Anterior cingulate cortex (tissue), 58 donors: ENCODE data around the gene HRH1.

Experiments used
- DNase-seq, 58 donors: peaks; one replicate each; lab custom pipeline; 2025; lab: John Stamatoyannopoulos, UW

Gene HRH1

DNA sequence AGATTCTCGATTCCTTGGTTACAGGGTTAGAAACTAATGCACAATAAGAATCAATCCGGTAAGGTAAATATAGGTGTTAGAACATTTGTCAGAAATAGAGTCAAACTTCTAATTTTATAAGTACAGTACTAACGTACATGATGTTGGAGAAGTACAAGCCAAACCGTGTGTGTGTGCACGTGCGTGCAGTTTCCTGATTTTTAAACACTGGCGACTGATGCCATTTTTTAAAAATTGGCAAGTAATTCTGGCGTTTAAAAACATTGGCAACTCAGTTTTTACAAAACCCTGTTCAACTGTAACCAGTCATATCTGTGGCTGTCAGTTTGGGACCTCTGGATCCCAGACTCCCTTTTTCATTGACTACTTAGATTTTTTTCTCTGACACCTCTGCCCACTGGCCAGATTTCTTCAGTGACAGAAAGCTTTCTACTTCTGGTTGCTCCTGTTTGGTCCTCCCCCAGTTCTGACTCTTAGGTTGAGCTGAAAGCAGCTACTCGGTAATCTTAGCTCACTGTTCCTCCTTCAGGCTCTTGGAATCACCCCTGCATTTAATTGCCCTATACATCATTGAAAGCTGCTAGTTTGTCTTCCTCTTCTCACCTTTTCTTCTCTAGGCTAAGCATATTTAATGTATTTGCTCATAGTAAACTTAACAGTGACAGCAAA lies 118.7 kb downstream of the HRH1 start:
- DNase-seq: no peak

DNA sequence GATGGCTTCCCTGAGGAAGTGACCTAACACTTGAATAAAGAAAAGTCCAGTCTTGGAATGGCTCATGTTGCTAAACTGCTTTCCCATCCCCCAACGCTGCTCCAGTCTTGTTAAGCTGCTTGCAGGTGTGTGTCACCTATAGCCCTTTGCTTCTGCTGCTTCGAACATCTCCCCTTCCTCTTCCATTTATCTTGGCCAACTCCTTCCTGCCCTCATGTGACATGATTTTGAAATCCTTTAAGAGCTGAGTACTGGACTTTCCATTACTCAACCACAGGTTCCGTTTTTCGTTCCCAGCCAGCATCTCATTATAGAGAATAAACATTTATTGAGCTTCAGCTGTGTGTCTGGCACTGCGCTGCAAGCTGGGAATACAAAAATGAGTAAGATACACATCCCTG lies 119.6 kb downstream of the HRH1 start:
- peak in 3 of 58 donors; percentile 8 to 32 (median 15) for DNase-seq

DNA sequence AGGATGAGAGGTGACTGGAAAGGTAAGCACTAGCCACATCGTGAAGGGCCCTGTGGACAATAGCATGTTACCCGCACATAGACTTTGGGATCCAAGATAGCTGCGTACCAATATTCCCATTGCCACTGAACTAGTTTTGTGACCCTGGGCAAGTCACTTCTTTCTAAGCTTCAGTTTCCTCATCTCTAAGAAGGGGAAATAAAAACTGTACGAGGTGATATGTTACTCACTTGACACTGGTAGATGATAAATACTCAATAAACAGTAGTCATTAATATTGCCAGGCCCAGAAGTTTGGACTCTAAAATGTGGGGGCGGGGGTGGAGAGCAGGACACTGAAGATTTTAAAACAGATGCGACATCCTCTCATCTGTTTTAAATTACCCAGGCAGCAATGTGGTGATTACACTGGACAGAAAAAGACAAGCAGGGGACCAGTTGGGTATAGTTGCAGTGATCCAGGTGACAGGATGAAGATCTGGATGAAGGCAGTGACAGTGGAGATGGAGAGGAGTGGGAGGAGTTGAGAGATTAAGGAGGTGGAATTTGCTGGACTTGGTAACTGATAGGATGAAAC lies 120.4 kb downstream of the HRH1 start:
- DNase-seq: no peak

DNA sequence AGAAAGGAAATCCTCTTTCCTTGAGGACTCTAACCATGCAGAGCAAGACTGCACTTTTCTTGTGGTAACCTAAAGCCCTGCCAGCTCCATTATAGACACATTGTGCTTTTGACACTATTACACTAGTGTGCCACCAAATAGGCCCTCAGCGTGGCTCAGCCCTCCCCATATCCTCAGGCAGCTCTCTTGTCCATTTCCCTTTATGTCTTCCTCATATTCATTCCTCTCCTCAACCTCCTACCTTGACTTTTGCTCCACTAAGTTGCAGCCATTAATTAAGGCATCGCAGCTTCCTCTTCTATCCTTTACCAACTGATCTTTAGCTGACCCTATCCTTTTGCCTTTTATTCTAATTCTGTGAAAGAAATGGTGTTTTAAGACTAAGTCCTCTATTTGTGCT lies 121.6 kb downstream of the HRH1 start:
- no peak for DNase-seq

DNA sequence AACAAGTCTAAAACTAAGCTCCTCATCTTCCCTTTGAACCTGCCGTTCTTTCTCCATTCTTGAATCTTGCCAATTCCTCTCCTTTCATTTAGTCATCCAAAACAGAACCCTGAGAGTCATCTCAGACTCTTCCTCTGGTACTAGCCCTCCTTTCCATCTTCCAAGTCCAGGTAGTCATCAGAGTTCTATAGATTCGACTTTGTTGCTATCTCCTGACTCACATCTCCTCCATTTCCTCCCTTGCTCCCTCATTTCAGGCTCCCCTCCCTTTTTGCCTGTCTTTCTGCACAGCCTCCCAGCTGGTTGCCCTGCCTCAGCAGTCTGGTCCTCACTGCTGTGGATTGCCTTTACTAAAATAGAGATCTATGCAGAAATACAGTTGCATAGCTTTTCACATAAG lies 122.6 kb downstream of the HRH1 start:
- DNase-seq: peak in 1 of 58 donors; percentile 4

DNA sequence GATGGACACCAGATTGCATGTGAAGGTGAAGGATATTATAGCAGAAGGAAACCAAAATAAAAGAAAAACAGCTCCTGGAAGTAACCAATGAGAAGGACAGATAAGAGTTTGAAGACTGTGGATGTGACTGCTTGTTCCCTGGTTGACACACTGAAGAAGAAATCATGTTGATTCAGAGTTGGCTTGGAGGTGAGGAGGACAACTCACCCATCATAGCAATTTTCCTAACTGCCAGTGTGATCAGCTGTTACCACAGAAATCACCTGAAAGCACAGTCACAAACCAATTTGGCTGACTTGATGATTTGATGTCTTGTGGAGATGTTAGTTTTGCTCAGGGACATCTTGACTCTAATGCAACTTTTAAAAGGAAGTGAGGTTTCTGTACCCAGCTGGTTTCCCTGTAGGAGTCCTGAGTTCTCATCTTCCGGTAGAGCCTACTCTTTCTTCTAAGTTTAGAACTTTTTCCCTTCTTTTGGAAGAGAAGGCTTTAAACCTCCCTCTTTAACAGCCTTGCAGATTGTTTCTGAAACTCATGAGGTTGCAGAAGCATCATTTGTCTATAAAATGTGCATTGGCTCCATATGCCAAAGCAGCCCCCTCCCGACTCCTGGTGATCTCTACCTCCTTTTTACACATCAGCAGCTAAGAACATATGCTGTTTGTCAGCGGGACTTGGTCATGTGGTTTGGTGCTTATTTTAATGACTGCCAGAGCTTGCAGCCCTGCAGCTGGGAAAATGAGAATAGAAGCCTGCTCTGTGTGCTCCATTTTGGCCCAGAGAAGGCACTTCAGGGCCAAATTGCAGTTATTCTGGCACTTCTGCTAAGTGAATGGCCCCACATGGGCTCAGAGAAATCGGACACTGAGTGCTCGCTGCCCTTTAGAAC lies 128.2 kb downstream of the HRH1 start:
- DNase-seq: peak in 57 of 58 donors; percentile 9 to 96 (median 78)

DNA sequence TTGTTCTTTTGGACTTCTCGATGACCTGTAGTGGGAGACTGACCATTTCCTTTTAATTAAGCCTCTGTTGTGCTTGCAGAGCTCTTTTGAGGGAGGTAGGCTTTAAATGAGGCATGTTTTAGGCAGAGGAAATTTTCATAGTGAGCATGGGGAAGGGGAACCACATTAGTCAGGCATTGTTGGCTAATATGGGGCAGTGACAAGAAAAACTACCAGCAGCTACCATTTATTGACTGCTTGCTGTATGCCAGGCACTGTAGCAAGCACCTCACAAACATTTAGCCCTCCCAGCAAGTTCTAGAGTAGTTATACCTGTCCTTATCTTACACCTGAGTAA lies 128.8 kb downstream of the HRH1 start:
- no peak for DNase-seq

DNA sequence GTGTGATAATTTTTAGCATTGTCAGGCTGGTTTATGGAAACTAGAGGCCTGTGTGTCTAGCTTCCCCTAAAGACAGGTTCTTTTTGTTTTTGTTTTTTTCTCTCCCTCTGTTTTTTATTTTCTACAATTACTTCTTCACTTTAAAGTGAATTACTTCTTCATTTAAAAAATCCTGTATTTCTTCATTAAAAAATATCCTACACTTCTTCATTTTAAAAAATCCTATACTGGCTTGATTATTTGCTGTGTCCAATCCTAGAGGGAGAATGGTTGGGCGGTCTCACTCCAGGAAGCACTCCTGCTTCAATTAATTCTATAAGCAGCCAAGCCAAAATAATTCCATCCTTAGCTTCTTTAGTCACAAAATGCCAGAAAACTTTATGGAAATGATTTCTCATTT lies 129.7 kb downstream of the HRH1 start:
- no peak for DNase-seq

DNA sequence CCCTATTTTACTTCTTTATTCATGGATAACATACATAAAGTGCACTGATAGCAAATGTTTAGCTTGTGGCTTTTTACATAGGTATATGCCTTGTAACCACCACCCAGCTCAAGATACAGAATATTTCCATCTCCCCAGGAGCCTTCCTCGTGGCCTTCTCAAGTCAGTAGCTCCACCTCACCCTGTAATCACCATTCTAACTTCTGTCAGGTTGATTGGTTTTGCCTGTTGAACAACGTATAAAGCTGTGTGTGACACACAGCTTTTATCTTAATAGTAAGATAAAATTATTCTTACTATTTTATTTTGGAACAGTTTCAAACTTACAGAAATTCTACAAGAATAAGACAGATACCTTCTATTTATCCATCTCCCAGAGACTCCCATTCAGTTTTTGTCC lies 131.2 kb downstream of the HRH1 start:
- DNase-seq: no peak

DNA sequence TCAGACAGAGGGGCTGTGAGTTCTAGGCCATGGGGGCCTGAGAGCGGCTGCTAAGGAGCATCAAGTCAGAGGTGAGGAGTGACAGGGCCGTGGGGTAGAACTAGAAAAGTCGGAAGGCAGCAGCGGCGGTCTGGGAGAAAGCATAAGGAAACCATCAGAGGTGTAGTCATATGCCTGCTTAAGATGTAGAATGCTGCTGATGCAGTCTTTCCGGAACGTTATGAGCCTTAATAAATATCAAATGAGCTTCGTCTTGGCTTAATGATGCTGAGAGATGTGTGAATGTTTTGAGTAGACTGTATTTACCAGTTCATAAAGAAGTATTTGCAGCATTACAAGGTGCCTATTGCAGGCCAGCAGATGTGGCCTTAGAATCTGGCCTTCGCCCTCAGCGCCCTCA lies 133.1 kb downstream of the HRH1 start:
- no peak for DNase-seq

DNA sequence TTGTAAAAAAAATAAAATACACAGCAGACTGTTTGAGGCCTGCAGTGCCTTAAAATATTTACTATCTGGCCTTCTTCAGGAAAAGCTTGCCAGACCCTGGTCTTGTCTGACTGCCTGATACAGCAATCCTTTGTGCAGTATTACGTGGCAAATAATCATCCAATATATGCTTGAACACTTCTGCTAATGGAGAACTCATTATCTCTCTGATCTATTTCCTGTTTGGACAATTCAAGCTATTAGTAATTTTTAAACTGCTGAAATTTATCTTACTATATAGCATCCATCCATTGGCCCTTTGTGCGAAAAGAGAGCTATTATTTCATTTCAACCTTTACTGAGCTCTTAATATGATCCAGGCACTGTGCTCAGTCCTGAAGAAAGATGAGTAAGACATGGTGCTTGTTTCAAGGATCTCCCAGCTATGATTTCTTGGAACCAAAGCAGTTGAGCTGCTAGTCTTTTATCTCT lies 133.8 kb downstream of the HRH1 start:
- no peak for DNase-seq

DNA sequence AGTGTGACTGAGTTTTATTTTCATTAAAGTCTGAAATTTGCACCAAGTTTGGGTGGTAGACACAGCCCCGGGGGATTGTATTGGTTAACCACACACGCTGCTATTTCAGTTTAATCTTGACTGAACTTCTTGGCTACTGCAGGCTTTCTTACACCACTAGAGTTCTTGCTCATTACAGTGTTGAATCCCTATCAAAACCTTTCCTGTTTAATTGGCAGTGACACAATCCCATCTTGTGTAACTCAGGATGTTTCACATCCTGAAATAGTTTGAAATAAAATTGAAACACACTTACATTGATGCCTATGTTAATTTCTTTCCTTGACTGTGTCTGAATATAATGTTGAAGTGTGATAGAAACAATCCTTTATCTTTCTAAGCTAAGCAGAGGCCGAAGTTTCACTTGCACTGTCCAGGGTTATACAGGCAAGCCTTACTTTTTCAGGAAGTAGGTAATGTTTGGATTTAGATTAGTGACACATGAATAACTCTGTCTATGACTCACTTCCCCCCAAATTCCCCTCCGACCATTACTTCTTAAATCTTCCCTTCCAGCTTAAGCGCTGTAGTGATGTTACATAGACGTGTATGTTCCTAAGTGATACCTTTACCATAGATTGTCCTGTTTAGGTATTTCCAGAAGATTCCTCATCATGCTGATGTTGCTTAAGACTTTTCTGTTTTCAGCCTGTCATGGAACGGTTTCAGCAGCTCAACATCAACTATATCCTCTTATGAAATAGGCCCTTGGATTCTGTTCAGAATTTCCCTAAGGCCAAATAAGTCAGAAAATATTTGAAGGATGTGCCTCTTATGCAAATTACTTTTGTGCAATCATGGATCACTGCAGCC lies 134.7 kb downstream of the HRH1 start:
- peak in 1 of 58 donors; percentile 13 for DNase-seq

DNA sequence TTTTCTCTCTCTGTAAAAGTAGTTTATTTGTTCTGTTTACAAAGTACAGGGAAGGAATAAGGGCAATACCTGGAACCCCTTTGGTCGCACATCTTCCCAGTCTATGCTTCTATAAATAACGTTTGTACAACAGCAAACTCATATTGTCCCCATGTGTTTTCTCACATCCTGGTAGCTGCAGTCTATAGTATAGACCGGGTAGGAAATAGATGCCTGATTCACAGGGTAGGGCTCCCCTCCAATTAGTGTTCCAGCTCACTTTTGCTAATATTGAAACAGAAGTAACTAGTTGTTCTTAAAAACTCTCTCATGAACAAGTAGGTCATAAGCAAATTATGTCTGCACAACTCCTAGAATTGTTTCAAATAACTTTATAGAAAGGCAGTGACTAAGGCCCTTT lies 135.6 kb downstream of the HRH1 start:
- no peak for DNase-seq

DNA sequence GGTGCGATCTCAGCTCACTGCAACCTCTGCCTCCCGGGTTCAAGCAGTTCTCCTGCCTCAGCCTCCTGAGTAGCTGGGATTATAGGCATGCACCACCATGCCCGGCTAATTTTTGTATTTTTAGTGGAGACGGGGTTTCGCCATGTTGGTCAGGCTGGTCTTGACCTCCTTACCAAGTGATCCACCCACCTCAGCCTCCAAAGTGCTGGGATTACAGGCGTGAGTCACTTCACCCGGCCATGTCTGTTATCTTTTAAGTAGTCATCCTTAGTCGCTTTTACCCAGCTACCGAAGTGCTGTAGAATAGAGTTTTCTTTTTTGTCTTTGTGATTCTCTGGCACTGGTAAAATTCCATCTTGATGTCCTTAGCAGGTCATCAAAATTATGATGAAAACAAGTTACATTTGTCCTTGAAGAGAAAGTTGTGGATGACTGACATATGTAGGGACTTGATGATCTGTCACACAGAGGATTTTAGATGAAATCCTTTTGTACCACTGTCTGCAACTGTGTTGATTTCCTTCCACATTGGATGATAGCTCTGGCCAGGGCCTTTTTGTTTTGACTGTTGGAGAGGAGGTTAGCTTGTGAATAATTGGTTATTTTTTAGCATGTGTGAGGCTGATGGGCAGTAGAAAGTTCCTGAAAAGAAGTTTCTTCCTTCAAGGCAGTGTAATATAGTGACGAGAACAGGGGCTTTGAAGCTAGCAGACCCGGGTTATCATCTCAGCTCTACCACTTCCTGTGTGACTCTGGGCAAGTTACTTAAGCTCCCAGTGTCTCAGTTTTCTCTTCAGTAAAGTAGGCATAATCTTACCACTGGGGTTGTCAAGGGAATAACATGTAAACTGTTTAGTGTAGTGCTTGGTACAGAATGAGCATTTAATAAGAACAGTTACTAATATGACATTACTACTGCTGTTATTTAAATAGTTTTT lies 136.7 kb downstream of the HRH1 start:
- no peak for DNase-seq

DNA sequence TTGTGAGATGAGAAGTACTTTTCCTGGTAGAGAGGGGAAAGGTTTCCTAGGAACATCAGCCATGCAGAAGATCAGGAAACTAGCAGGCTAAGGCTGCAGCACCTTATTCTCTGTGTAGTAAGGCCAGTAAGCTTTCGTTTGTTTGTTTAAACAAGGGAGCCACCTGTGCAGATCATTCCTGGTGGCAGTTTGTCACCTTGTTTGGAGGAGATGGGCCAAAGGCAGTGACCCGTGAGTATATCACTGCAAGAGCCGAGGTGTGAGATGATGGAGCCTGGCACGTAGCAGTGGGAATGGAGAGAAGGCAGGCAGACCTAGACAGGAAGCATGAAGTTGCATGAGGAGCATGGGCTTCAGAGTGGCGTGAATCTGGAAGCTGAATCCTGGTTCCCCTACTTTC lies 137.5 kb downstream of the HRH1 start:
- DNase-seq: no peak

DNA sequence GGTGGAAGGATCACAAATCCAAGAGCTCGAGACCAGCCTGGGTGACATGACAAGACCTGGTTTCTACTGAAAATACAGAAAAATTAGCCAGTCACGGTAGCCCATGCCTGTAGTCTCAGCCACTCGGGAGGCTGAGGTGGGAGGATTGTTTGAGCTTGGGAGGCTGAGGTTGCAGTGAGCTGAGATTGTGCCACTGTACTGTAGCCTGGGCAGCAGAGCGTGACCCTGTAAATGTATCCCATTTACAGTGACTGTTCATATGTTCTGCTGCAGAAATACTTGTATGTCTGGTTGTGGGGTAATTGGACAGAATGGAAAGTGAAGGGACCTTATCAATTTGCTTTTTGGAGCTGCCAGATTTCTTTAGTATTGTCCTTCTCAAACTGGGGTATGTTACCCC lies 142.8 kb downstream of the HRH1 start:
- DNase-seq: no peak

DNA sequence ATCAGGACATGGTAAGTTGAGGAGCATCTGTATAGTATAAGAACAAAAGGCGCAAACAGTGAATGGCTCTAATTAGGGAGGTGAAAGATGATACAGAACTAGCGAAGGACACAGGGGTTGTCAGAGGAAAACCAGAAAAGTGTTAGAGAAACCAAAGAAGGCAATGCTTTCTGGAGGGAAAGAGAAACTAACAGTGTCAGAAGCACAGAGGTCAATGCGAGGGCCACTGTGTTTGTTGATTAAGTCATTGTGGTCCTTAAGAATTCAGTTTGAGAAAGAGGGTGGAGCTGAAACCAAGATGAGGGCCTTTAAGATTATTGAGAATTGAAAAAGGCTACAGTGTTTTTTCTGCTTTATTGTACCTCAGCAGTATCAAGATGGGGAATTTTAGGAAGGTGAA lies 146.7 kb downstream of the HRH1 start:
- no peak for DNase-seq

DNA sequence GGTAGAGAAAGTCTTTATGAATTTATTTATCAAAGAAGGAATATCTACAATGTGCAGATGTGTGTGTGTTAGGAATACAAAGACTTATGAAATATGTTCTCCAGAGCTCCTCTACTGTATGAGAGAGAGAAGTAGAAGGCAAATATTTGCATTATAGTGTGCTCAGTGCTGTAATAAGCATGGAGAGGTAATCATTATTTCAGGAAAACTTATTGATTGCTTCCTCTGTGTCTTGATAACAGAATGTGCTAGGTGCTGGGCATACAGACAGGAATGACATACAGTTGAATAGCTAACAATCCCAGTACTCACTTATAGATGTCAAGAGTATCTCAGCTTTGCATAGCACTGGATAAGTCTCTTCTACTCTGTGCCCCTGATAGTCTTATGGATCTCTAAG lies 148.2 kb downstream of the HRH1 start:
- DNase-seq: no peak

DNA sequence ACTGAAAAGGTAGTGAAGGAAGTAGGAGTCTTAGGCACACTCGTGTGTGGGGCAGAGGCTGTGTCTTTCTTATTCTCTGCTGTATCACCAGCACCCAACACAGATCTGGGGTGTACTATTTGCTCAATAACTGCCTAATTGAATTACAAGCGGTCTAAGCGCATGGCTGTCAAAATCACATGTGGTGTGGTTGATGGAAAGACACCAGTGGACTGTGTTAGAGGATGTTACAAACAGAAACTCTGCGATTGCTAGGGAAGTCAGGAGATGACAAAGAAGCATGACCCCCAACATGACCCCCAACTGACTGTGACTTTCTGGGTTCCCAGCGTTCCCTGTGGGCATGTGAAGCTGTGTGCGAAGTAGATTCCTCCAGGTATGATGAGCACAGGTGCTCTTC lies 149.9 kb downstream of the HRH1 start:
- DNase-seq: no peak

DNA sequence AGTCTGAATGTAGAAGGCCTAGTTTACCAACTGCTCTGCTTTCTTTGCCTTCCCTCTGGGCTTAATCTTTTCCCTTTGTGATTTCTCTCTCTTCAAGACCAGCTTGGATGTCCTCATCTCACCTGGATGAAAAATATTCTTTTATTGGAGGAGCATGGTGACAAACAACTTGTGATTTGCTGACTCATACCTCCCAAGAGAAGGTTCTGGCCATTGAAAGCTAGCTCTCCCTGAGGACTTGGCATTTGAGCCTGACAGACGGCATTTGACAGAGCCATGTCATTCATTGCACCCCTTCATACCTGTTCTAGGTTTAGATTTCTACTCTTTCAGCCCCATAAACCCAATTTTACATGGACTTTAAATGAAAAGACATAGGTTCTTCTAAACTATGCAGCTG lies 151.2 kb downstream of the HRH1 start:
- no peak for DNase-seq
